EH (cell line): ENCODE results near the gene NINL.
"Not testable (repeated sequence)": the region's sequence is repeated elsewhere in the genome, so short reads cannot be mapped to it uniquely, and the experiment has no call there.

Source experiments
- DNase-seq: peaks from one replicate; pipeline ENCODE4 v3.0.0-alpha.2; 2015; ENCODE audit warnings: low read depth

The NINL gene

DNA sequence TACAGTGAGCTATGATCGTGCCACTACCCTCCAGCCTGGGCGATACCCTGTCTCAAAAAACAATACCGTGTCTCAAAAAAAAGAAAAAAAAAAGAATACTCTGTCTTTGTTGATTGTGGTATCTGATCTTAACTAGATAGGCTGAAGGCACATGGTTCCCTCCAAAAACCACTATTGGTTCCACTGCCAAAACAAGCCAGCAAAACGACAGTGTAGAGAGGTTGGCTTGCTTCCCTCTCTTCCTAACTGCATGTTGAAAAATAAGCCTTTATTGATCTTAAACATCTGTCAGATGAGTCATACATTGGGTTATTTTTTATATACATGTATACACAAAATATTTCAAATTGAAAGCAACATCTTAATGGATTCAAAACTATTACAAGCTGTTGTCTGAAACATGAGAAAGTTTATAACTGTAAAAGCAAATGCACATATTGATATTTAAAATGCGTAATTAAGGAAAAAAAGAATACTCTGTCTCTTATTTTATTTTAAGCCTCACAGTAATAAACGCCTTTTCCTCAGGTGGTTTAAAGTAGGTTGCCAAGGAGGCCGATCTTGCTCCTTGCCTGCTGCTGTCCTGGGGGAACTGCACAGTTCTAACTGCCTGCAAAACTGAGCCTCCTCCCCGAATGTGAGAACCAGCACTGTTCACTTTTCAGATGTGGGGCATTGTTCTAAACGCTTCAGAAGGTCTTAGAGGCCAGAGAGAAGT is 7.0 kb upstream of the NINL start:
- no peak for DNase-seq

DNA sequence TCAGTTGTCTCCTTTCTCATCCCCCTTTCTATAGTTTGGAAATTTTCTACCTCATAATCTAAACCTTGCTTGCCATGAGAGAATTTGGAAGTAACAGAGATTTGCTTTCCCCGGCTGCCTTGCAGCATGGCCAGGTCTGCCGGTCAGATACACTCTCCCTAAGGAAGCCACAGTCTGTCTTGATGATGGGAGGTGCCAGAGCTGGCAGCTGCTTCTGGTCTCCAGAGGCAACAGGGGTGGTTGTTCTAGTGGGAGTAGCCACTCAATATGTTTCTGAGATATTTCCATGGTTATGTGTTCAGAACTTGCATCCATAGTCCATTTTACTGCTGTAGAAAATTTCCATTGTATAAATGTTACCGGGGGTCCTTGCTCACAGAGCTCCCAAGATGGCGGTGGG is 5.4 kb upstream of the NINL start:
- DNase-seq = not testable (repeated sequence)

DNA sequence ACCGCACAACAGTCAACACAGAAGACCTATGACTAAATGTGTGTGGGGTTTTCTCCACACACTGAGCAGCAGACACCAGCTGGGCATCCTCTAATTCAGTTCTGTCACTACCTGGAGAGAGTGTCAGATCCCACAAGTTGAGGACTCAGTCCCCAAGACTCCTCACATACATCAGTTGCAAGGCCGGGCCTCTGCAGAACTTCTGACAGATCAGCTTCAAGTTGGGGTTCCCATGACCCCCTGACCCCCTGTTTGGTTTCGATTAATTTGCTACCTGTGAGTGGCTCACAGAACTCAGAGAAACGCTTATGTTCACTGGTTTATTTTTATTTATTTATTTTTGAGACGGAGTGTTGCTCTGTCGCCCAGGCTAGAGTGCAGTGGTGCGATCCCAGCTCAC is 3.2 kb upstream of the NINL start:
- DNase-seq = no peak

- no peak for DNase-seq
Observed at GRCh38 chr20:25587536-25587935, 2.2 kb upstream of the NINL start.

DNA sequence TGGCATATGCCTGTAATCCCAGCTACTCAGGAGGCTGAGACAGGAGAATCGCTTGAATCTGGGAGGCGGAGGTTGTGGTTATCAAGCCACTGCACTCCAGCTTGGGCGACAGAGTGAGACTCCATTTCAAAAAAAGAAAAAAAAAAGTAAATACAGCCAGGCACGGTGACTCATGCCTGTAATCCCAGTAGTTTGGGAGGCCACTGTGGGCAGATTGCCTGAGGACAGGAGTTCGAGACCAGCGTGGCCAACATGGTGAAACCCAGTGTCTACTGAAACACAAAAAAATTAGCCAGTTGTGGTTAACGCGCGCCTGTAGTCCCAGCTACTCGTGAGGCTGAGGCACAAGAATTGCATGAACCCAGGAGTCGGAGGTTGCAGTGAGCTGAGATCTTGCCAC is 1.5 kb upstream of the NINL start:
- DNase-seq = peak; percentile 34

GRCh38 chr20:25583607-25584006 is 1.7 kb downstream of the NINL start:
- not testable (repeated sequence) for DNase-seq

GRCh38 chr20:25580711-25581110 is 4.6 kb downstream of the NINL start:
- peak; percentile 31 for DNase-seq

GRCh38 chr20:25579081-25579770 is 6.1 kb downstream of the NINL start:
- DNase-seq = peak; percentile 20

- DNase-seq = no peak
Observed at GRCh38 chr20:25576783-25577530, 8.4 kb downstream of the NINL start.

GRCh38 chr20:25574411-25574810 is 10.9 kb downstream of the NINL start:
- DNase-seq = peak; percentile 61

DNA sequence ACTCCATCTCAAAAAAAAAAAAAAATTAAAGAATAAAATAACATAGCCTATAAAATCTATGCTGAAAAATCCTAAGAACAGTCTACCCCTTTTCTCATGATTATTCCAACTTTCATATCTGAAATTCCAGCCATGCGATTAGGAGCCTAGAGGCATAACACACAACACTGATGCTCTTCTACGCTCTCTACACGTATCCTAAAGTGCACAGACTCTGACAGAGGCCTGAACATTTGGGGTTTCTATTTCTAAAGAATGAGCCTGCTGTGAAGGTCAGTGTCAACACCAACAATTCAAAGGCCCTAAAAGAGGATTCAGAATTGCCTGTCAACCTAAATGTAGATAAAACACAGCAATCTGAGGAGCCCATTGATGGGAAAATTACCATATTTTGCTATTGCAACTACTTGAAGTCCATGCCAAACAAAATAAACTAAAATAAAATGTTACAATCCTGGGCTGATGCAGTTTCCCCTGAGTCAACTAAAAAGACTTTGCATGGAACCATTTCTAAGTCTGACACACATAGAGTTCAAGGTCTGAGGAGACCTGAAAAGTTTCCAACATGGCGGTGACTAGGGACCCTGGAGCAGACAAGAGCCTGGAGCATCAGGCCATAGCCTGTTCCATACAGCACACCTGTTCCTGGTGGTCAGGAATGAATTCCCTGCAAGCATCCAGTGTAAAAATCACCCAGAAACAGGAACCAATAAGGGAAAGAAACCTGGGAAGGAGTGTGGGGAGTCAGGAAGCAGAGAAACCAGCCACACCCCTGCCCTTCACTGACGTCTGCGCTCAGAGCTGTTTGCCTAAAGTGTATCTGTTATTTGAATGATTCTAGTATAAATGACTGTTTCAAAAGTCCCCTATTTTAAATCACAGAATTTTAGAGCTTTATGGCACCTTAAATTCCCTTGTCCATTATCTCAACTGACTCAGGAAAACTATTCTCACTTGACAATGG is 11.8 kb downstream of the NINL start:
- peak; percentile 79 for DNase-seq

DNA sequence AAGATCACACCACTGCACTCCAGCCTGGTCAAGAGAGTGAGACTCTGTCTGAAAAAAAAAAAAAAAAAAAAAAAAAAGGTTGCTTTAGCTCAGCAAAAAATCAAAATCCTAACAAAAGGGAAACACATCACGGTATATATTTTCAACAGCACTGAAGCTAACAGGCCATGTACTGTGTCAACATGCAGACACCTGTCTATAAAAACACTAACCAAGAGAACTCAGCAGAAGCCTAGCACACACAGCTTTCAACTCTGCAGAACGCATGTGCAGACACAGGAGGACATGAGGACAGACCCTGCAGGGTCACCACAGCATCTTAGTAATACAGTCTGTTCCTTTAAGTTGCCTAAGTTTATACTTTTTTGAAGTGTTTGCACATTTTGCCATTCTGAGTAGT is 13.5 kb downstream of the NINL start:
- DNase-seq = no peak

GRCh38 chr20:25571240-25571639 is 14.1 kb downstream of the NINL start:
- DNase-seq = no peak

- no peak for DNase-seq
Observed at GRCh38 chr20:25570148-25570530, 15.2 kb downstream of the NINL start.

DNA sequence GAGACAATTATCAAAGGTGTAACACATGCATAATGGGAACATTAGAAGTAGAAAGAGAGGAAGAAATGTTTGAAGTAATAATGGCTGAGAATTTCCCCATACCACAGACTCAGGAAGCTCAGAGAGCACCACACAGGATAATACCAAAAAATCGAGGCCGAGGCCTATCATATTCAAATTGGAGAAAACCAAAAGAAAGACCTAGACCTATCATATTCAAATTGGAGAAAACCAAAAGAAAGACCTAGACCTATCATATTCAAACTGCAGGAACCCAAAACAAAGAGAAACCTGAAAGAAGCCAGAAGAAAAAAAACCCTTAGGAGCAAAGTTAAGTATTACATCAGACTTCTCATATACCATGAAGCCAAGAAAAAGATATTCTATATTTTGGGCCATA is 18.0 kb downstream of the NINL start:
- no peak for DNase-seq

GRCh38 chr20:25566821-25567220 is 18.5 kb downstream of the NINL start:
- DNase-seq = no peak

DNA sequence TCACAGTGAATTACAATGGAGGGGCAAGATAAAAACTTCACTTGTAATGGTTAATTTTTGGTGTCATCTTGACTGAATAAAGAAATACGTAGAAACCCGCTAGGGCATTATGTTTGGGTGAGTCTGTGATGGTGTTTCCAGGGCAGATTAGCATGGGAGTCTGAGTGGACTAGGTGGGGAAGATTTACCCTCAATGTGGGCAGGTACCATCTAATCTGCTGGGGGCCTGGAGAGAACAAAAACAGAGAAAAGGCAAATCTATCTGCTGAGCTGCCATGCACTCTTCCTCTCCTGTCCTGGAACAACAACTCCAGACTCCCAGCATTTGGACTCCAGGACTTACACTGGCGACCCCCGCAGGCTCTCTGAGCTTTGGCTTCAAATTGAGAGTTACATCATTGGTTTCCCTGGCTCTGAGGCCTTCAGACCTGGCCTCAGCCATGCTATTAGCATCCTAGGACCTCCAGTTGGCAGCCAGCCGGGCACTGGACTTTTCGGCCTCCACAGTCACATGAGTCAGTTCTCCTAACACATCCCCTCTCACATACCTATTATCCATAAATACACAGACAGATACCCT is 19.7 kb downstream of the NINL start:
- DNase-seq = no peak

DNA sequence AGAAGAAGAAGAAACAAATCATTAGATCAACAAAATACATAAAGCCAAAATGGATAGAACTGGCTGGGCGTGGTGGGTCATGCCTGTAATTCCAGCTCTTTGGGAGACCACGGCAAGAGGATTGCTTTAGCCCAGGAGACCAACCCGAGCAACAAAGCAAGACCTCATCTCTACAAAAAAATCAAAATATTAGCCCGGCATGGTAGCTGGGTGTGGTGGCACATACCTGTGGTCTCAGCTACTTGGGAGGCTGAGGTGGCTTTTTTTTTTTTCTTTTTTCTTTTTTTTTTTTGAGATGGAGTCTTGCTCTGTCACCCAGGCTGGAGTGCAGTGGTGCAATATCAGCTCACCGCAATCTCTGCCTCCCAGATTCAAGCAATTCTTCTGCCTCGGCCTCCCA is 21.5 kb downstream of the NINL start:
- DNase-seq = no peak

DNA sequence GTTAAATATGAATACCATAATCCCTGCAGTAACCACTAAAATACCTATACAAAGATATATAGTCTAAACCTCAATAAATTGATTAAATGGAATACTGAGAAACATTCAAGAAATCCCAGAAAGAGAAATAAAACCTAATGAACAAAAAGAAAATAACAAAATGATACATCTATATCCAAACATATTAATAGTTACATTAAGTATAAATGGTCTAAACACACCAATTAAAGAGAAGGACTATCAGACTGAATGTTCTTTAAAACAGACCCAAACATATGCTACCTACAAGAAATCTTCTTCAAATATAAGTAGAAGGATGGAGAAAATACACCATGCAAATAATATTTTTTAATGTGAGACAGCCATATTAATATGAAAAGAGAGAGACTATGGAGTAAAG is 22.0 kb downstream of the NINL start:
- DNase-seq = no peak

DNA sequence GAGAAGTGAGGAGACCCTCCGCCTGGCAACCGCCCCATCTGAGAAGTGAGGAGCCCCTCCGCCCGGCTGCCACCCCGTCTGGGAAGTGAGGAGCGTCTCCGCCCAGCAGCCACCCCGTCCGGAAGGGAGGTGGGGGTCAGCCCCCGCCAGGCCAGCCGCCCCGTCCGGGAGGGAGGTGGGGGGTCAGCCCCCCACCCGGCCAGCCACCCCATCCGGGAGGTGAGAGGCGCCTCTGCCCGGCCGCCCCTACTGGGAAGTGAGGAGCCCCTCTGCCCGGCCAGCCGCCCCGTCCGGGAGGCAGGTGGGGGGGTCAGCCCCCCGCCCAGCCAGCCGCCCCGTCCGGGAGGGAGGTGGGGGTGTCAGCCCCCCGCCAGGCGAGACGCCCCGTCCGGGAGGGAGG is 23.6 kb downstream of the NINL start:
- not testable (repeated sequence) for DNase-seq

DNA sequence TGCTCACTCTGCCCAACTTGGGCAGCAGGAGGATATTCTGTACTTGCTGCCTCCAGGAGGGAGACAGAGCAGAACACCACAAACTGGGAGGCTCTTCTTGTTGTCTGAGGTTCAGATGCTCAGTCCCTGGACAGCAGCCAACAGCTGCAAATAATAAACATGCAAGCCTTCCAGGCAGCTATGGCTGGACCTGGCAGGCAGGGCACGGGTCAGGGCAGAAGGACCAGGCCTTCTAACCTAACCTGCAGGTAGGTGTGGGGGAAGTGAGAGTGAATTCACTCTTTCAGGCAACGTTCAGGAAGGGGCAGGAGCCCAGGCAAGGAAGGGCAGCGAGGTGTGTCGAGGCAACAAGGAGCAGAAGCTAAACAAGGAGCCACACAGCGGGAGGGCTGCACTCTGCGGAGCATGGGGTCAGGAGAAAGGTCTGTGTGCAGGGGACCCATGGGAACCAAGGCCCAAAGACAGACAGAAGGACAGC is 31.5 kb downstream of the NINL start:
- peak; percentile 73 for DNase-seq
